ENCODE results near the gene EIF2S3B.

EIF2S3B gene

DNA sequence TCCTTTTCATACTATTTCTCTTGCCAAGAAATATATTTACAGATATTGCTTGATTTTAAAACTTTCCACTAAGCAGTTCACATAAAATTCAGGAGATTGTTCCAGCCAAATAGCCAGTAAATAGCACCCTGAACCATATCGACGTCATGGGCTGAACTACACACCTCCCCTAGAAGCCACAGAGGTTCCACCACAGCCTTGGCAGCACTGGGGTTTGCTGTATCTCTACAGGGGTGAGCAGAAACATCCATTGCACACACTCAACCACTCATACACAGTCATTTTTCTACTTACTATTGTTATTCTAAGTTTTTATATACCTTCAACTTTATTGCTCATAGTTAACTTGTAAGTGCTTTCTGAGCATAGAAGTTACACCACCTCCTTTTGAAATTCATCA lies 8.1 kb upstream of the EIF2S3B start:
- no peak overlapping the region for H3K4me3 ChIP-seq (replicated peaks in 1 of 2; ENCODE audit: low read depth in 2 of 2, low read length in 2 of 2)
- peak; percentile 1 to 39 for DNase-seq (ENCODE audit: low read depth in 2 of 2)
- TF ChIP-seq, protein P1, sequence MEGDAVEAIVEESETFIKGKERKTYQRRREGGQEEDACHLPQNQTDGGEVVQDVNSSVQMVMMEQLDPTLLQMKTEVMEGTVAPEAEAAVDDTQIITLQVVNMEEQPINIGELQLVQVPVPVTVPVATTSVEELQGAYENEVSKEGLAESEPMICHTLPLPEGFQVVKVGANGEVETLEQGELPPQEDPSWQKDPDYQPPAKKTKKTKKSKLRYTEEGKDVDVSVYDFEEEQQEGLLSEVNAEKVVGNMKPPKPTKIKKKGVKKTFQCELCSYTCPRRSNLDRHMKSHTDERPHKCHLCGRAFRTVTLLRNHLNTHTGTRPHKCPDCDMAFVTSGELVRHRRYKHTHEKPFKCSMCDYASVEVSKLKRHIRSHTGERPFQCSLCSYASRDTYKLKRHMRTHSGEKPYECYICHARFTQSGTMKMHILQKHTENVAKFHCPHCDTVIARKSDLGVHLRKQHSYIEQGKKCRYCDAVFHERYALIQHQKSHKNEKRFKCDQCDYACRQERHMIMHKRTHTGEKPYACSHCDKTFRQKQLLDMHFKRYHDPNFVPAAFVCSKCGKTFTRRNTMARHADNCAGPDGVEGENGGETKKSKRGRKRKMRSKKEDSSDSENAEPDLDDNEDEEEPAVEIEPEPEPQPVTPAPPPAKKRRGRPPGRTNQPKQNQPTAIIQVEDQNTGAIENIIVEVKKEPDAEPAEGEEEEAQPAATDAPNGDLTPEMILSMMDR (IDR thresholded peaks at IDR 0.05; ENCODE audit: low read depth, low read length), result no peak

DNA sequence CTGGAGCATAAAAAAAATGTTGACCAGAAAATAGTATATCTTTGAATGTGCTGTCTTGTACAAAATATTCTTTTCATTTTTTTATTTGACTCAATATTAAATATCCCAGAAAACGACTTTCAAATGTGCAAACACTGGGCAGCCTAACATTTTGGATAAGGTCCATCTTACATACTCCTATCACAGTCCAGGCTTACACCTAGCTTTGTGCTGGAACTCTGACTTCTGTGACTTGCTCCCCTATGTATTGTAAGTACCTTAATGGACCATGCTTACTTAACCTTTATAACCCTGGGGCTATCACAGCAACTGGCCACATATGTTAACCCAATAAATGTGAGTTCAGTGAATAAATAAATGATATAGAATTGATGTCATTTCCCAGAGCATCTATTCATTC lies 7.6 kb upstream of the EIF2S3B start:
- TF ChIP-seq, protein P1 (IDR thresholded peaks at IDR 0.05; ENCODE audit: low read depth, low read length), result no peak
- H3K4me3 ChIP-seq (replicated peaks in 1 of 2; ENCODE audit: low read depth in 2 of 2, low read length in 2 of 2), result no peak overlapping the region
- no peak for DNase-seq (ENCODE audit: low read depth in 2 of 2)

DNA sequence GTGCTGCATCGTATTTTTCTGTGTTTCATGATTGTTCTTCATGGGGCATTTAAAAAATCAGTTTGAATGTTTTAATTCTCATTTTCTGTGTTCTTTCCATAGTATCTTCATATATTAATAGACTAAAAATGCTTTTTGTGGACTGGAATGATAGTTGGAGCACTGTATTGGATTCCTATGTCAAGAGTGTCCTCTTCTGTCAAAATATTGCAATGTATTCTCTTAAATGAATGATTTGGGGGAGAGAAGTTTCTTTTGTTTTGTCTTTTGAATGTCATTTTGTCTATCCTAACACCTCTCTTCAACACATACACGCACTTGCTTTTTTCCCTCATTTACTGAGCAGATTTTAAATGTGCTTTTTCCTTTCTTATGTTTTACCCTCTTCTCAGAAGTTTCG lies 4.7 kb upstream of the EIF2S3B start:
- TF ChIP-seq, protein P1 (IDR thresholded peaks at IDR 0.05; ENCODE audit: low read depth, low read length), result peak; percentile 25
- no peak overlapping the region for H3K4me3 ChIP-seq (replicated peaks in 1 of 2; ENCODE audit: low read depth in 2 of 2, low read length in 2 of 2)
- peak; percentile 28 to 54 for DNase-seq (ENCODE audit: low read depth in 2 of 2)

DNA sequence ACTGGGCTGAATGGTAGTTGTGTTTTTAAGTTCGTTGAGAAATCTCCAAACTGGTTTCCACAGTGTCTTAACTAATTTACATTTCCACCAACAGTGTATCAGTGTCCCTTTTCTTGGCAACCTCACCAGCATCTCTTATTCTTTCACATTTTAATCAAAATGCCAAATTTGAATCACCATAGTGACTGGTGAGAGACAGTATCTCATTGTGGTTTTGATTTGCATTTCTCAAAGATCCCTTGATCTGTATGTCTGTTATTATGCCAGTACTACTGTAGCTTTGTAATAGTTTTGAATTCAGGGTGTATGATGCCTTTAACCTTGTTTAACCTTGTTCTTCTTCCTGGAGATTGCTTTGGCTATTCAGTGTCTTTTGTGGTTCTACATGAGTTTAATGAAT lies 2.2 kb upstream of the EIF2S3B start:
- DNase-seq (ENCODE audit: low read depth in 2 of 2), result no peak
- TF ChIP-seq, protein P1 (IDR thresholded peaks at IDR 0.05; ENCODE audit: low read depth, low read length), result no peak
- no peak overlapping the region for H3K4me3 ChIP-seq (replicated peaks in 1 of 2; ENCODE audit: low read depth in 2 of 2, low read length in 2 of 2)

DNA sequence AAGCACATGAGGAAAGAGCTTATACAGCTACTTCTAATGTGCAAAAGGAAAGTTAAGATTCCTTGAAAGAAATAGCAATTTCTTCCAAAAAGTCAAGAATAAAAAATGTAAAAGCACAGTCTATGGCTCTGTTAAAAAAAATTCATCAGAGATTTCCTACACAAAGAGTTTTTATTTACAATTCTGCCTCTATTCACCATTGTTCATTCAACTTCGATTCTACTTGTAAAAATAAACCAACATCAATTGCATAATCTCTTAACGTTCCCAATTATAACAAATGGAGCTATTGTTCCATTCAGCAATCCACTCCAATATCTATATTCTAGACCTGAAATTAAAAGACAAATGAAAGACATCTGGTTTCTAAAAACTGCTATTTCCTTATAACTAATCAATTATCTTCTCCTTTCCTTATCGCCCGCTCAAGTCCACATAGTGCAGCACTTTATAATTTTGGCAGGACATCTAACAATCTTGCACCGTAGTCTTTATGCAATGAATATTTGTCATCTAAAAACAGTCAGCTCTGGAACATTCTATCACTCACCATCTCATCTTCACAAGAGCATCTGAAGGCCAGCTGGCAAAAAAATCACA lies 6.2 kb downstream of the EIF2S3B start:
- H3K4me3 ChIP-seq (replicated peaks in 1 of 2; ENCODE audit: low read depth in 2 of 2, low read length in 2 of 2), result no peak overlapping the region
- TF ChIP-seq, protein P1 (IDR thresholded peaks at IDR 0.05; ENCODE audit: low read depth, low read length), result no peak
- DNase-seq (ENCODE audit: low read depth in 2 of 2), result no peak

DNA sequence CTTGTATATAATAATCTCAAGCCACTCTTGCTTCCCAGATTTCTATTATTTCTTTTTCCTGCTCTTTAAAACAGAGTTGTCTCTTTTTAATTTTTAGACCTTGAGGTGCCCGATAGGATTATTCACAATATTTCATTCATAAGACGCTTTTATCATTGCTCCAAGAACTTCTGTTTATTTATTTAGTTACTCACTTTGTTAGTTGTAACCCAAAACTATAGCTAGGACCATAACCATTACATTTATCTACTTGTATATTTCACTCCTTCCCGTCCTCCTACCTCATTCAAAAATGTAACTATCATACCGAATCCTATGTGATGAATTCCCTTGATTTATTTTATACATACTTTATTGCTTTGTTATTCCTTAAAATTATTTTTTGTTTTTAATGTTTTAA lies 7.1 kb downstream of the EIF2S3B start:
- no peak overlapping the region for H3K4me3 ChIP-seq (replicated peaks in 1 of 2; ENCODE audit: low read depth in 2 of 2, low read length in 2 of 2)
- TF ChIP-seq, protein P1 (IDR thresholded peaks at IDR 0.05; ENCODE audit: low read depth, low read length), result no peak
- no peak for DNase-seq (ENCODE audit: low read depth in 2 of 2)

DNA sequence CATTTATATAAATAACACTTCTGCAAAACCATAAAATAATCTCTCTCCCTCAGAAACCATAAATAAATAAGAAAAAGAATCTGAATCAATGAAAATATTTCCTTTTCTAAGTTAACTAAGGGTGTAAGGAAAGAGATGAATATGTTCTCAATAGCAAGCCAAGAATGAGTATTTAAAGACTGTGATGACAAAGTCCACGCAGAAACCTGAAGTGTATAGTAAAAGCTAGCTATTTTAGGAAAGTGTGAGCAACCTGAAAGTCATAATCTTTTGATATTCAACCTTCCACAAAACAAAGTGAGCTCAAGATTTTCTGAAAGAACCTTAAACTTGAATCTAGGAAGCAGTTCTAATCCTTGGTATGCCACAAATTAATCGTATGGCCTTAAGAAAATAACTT lies 15.9 kb downstream of the EIF2S3B start:
- TF ChIP-seq, protein P1 (IDR thresholded peaks at IDR 0.05; ENCODE audit: low read depth, low read length), result no peak
- no peak overlapping the region for H3K4me3 ChIP-seq (replicated peaks in 1 of 2; ENCODE audit: low read depth in 2 of 2, low read length in 2 of 2)
- DNase-seq (ENCODE audit: low read depth in 2 of 2), result no peak
